GM19372 (cell line): ENCODE measurements around the gene TTC34.
A peak's percentile ranks its signal among the peaks of the same experiment; 100 is the strongest.

ENCODE experiments used
- ATAC-seq: cut with Tn5 transposase; IDR thresholded peaks from one replicate; pipeline ENCODE4 v1.9.1; 2021; ENCODE audit warnings: mild to moderate bottlenecking, low read depth, moderate library complexity; ENCODE audit not compliant: unreplicated experiment

Gene TTC34

GRCh38 chr1:2644171-2644570 is 157.3 kb downstream of the TTC34 start:
- no peak for ATAC-seq

- no peak for ATAC-seq
Observed at GRCh38 chr1:2643414-2644077, 157.9 kb downstream of the TTC34 start.

GRCh38 chr1:2642560-2643413 is 158.7 kb downstream of the TTC34 start:
- ATAC-seq = peak; percentile 85

GRCh38 chr1:2642131-2642559 is 159.3 kb downstream of the TTC34 start:
- ATAC-seq = no peak

GRCh38 chr1:2641381-2642130 is 159.9 kb downstream of the TTC34 start:
- no peak for ATAC-seq

- no peak for ATAC-seq
Observed at GRCh38 chr1:2640626-2641025, 160.9 kb downstream of the TTC34 start.

- no peak for ATAC-seq
Observed at GRCh38 chr1:2639607-2640521, 161.6 kb downstream of the TTC34 start.

GRCh38 chr1:2639203-2639602 is 162.3 kb downstream of the TTC34 start:
- no peak for ATAC-seq

GRCh38 chr1:2638466-2639115 is 162.9 kb downstream of the TTC34 start:
- no peak for ATAC-seq

- no peak for ATAC-seq
Observed at GRCh38 chr1:2637442-2638145, 163.9 kb downstream of the TTC34 start.

- no peak for ATAC-seq
Observed at GRCh38 chr1:2636733-2637132, 164.8 kb downstream of the TTC34 start.

GRCh38 chr1:2635361-2636010 is 166.0 kb downstream of the TTC34 start:
- no peak for ATAC-seq

GRCh38 chr1:2633936-2634491 is 167.5 kb downstream of the TTC34 start:
- no peak for ATAC-seq

- ATAC-seq = no peak
Observed at GRCh38 chr1:2633366-2633935, 168.0 kb downstream of the TTC34 start.

GRCh38 chr1:2632561-2633361 is 168.7 kb downstream of the TTC34 start, which contains the start of gene MMEL1:
MMEL1 (minus strand) TSS chr1:2633016; CDS start chr1:2629484, 3,532 bp downstream.
- no peak for ATAC-seq

GRCh38 chr1:2632051-2632430 is 169.5 kb downstream of the TTC34 start:
- ATAC-seq = no peak
